ENCODE data around the gene MAST1.
A peak's percentile ranks its signal among the peaks of the same experiment; 100 is the strongest.
"Not testable (repeated sequence)": the region's sequence is repeated elsewhere in the genome, so short reads cannot be mapped to it uniquely, and the experiment has no call there.

The MAST1 gene

DNA sequence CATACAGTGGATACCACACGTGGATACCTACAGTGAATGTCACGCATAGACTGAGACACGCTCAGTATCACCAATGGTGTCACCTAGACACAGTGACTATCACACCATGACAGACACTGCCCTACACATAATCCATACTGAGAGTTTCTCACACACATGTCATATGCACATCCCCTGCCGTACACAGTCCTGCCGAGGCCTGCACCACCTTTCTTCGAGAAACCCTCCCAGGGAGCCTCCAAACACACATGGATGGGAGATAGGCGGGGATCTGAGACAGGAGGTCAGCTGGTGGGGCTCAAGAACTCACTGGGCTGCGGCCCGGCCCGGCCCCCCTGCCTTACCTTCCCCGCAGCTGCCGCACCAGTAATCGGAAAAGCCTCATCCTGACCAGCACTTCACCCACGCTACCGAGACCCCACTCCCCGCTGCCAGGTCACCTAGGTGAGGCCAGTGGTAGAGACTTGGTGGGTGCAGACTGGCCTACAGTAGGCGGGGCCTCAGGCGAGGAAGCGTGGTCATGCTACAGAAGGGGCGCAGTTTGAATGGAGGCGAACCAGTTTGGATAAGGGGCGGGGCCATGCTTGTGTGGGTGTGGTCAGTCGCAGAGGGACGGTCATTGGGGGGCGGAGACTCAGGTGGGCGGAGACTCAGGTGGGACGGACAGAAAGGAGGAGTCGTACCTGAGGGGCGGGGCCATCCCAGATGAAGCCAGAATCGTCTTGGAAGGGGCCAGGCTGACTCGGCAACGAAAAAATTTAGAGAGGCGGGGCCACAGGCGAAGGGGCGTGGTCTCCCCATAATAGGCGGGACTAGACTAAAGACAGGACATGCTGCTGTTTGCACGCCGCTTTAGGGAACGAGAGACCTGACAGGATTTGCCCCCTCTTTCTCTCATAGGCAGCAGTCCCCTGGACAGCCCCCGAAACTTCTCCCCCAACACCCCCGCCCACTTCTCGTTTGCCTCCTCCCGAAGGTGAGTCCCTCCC, 2.1 kb downstream of the MAST1 start:
- no peak for DNase-seq (ENCODE audit: low spot score)

DNA sequence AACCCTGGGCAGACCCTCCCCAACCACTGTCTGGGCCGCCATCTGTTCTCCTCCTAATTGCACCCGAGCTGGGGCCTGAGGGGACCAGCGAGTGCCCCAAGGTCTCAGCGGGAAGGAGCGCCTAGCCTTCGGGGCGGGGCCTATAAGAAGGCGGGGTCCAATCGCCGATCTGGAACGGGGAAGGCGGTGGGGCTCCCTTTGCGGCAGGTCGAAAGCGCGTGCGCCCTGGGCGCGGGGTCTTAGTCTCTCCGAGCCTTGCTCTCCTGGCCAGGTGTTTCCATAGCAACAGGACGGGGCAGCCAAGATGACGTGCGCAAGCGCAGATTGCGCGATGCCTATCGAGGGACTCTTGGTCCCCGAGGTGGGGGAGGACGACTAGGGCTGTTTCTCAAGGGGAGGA, 2.8 kb downstream of the MAST1 start:
- no peak for DNase-seq (ENCODE audit: low spot score)

DNA sequence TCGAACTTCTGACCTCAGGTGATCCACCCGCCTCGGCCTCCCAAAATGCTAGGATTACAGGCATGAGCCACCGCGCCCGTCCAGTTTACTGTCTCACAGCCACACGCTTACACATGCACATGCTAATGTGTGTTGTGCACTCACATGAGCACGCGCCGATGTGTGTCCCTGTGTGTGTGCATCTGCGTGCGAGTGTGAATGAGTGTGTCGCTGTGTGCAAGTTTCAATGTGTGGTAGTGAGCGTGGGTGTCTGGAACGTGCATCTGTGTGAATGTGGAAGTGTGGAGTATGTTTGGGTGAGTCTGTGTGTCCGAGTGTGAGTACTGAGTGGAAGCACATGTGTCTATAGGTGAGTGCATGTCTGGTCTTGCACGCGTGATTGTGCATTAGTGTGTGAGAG, 4.2 kb downstream of the MAST1 start:
- DNase-seq (ENCODE audit: low spot score): no peak

DNA sequence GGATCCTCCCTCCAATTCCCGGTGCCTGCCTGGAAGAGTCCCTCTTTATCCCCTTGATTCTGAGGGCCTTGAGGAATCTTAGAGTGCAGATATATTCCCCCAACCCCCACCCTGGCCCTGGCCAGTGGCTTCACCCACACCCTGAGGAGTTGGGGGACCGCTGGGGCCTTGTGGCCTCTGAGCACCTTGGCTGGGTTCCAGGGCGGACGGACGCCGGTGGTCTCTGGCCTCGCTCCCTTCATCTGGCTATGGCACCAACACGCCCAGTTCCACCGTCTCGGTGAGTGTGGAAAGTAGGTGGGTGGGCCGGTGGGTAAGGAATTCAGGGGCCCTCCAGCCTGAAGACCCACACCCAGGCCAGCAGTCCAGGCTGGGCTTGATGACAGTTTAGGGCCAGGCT, 5.0 kb downstream of the MAST1 start:
- no peak for DNase-seq (ENCODE audit: low spot score)

DNA sequence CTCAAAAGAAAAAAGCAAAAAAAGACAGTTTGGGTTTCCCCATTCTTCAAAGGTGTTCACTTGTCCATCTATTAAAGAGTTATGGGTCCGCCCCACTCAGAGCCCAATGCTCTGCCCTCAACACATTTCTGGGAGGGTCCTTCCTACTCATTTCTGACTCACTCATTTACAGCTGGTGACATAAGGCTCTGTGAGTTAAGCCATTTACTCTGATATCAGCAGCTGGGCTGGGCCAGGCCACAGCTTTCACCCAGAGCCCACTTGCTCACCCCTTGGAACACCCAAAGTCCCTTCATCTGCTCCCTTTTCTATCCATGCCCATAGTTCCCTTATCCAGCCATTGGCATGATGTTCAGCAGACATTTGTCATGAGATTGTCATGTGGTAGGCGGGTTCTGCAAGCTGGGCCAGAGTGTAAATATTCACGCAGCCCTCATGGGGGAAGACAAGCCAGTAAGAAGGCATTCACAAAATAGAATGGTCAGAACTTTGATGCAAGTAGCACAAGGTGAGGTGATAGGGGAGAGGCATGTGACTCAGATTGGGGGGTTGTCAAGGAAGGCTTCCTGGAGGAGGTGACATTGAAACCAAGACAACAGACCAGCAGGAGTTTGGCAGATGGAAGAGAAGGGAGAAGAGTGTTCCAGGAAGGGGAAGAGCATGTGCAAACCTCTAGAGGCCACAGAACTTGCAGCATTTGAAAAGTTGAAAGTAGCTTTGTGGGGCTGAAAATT, 5.9 kb downstream of the MAST1 start:
- DNase-seq (ENCODE audit: low spot score): no peak

DNA sequence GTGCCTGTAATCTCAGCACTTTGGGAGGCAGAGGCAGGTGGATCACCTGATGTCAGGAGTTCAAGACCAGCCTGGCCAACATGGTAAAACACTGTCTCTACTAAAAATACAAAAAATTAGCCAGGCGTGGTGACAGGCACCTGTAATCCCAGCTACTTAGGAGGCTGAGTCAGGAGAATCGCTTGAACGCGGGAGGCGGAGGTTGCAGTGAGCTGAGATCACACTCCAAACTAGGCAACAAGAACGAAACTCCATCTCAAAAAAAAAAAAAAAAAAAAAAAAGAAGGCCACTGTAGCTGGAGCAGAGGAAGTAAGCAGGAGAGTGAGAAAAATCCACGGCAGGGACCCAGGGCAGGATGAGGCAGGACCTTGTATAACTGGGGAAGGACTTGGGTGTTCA, 8.3 kb downstream of the MAST1 start:
- not testable (repeated sequence) for DNase-seq (ENCODE audit: low spot score)

DNA sequence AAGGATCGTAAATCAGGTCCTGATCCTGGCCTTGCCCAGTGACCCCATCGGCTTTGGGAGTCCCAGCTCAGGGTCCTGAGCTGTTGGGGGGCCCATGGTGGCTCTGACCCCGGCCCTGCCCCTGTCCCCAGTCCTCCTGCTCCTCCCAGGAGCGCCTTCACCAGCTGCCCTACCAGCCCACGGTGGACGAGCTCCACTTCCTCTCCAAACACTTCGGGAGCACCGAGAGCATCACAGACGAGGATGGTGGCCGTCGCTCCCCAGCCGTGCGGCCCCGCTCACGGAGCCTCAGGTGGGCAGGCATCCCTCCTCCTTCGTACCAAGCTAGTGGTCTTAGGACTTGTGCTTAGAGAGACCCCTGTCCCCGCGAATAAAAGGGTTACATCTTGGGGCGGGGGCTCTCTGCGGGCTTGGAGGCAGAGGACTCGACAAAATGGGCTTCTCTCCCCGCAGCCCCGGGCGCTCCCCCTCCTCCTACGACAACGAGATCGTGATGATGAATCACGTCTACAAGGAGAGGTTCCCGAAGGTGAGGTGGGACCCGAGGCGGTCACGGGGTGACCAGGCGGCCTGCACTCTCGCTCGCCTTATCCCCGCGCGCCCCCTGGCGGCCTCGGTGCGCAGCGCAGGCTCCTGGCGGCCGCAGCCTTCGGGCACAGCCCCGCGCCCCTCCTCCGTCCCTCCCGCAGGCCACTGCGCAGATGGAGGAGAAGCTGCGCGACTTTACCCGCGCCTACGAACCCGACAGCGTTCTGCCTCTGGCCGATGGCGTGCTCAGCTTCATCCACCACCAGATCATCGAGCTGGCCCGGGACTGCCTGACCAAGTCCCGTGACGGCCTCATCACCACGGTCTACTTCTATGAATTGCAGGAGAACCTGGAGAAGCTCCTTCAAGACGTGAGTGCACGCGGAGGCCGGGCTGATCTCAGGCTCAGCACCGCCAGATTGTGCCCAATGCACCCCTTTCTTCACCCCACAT, 9.1 kb downstream of the MAST1 start:
- DNase-seq (ENCODE audit: low spot score): peak; percentile 83

DNA sequence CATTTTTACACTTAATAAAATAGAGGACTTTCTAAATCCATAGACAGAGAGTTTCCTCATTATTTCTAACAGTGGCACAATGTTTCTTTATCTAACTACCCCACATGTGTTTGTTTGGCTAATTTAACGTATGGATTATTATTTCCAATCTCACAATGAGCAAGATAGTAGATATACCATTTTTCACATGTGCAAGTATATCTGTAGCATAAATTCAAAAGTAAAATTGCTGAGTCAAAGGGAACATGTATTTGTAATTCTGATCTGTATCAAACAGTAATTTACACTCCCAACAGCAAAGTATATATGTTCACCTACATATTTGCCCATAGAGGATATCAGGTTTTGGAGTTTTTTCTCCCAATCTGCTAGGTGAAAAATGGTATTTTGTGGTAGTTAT, 18.3 kb downstream of the MAST1 start:
- DNase-seq (ENCODE audit: low spot score): no peak

DNA sequence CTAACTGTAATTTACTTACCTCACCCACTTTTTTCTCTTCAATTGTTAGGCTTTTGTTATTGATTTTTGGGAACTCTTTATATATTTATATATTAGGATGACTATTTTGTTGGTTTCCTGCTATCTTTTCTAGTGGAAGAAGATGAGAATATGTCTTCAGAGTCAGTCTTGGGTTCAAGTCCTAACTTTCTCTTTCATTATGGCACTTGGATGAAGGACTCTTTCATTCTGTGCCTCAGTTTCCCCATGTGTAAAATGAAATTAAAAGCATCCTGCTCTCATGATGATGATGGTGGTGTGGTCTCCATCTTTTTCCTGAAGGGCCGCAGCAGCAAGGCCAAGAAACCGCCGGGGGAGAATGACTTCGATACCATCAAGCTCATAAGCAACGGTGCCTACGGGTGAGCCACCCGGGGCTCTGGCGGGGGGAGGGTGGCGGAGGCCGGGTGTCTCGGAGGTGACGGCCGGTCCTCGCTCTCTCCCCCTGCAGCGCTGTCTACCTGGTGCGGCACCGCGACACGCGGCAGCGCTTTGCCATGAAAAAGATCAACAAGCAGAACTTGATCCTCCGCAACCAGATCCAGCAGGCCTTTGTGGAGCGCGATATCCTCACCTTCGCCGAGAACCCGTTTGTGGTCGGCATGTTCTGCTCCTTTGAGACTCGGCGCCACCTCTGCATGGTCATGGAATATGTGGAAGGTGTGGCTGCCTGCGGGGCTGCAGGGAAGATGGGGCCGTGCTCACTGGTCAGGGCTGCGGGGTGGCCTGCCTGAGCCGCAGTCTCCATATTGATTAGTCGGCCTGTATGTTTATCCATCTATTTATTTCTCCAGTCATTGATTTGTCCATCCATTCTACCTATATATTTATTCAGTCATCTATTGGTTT, 20.0 kb downstream of the MAST1 start:
- DNase-seq (ENCODE audit: low spot score): no peak

DNA sequence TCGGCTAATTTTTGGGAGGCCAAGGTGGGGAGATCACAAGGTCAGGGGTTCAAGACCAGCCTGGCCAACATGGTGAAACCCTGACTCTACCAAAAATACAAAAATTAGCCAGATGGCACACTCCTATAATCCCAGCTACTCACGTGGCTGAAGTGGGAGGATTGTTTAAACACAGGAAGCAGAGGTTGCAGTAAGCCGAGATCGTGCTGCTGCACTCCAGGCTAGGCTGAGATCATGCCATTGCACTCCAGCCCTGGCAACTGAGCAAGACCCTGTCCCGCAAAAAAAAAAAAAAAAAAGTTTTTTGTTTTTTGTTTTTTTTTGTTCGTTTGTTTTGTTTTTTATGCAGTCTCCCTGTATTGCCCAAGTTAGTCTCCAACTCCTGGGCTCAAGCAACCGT, 21.2 kb downstream of the MAST1 start:
- no peak for DNase-seq (ENCODE audit: low spot score)

DNA sequence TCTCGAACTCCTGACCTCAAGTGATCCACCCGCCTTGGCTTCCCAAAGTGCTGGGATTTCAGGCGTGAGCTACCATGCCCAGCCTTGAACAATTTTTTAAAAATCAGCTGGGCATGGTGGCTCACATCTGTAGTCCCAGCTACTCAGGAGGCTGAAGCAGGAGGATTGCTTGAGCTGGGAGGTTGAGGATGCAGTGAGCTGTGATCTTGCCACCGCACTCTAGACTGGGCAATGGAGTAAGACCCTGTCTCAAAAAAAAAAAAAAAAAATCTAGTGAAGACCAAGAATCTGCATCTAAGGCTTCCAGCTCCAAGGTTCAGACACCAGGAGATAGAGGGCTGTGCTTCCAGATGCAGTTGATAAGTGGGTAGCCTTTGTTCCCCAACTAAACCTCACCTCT, 25.8 kb downstream of the MAST1 start:
- DNase-seq (ENCODE audit: low spot score): no peak

DNA sequence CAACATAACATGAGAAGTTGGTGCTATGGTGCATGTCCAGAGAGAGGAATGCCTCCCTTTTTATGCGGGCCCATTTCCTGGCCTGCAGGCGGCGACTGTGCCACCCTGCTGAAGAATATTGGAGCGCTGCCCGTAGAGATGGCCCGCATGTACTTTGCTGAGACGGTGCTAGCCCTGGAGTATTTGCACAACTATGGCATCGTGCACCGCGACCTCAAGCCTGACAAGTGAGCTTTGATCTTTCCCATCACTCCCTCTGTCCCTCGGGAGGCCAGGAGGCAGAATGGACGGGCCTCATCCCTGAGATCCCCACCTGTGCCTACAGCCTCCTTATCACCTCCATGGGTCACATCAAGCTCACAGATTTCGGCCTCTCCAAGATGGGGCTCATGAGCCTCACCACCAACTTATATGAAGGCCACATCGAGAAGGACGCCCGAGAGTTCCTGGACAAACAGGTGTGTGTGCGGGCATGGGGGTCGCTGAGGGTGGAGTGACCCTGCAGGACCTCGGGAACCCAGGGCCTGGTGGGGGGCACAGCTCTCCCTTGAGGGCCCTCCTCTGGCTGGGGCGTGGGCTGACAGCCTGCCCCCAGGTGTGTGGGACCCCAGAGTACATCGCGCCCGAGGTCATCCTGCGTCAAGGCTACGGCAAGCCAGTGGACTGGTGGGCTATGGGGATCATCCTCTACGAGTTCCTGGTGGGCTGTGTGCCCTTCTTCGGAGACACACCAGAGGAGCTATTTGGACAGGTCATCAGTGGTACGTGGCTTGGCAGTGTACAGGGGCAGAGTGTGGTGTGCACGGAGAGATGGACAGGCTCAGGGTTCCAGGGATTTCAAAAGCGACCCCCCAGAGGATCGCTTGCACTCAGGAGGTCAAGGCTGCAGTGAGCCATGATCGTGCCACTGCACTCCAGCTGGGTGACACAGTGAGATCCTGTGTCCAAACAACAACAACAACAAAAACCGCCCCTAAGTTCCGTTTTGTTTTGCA, 26.7 kb downstream of the MAST1 start:
- DNase-seq (ENCODE audit: low spot score): no peak

DNA sequence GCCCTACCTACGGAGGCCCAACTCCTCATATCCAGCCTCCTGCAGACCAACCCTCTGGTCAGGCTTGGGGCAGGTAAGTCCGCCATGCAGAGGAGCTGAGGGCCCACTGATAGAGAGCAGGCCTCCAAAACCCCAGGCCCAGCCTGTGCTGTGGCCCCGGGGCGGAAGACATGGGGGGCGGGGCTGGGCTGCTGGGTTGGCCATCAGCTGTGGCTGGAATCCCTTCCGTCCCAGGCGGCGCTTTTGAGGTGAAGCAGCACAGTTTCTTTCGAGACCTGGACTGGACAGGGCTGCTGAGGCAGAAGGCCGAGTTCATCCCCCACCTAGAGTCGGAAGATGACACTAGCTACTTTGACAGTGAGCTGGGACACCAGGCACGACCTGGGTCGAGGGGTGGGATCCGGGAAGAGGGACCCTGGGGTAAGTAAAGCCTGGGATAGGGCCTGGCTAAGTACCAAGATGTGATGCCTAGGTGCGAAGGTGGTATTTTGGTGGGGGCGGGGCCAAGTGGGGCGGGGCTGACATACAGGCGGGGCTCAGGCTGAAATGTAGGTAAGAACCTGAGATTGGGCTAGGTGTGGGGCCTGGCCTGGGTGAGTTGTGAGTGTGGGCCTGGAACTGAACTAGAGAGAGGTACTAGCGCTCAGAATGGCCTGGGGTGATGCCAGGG, 27.6 kb downstream of the MAST1 start:
- DNase-seq (ENCODE audit: low spot score): no peak

DNA sequence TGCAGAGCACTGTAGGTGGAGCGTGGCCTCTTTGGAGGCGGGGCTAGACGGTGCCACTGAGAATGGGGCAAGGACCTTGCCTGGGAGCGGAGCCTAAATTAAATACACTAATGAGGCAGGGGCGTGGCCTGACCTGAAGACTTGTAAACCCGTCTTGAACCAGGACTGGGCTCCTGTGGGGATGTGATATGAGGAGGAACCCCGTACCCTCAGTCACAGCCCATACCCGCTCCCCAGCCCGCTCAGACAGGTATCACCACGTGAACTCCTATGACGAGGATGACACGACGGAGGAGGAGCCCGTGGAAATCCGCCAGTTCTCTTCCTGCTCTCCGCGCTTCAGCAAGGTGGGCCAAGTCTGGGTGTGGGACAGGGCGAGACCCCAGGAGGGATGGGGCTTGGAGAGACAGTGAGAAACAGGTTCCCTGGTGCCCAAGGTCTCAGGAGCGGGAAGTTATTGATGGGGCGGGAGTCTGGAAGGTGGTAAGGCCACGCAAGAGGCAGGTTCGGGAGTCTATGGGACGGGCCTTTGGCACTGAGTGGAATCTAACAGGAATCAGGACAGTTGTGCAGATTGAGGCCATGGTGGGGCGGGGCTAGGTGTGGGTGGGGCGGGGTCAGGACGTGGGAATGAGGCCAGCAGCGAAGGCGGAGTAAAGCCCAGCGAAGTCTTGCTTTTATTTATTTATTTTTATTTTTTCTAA, 28.3 kb downstream of the MAST1 start:
- DNase-seq (ENCODE audit: low spot score): no peak

DNA sequence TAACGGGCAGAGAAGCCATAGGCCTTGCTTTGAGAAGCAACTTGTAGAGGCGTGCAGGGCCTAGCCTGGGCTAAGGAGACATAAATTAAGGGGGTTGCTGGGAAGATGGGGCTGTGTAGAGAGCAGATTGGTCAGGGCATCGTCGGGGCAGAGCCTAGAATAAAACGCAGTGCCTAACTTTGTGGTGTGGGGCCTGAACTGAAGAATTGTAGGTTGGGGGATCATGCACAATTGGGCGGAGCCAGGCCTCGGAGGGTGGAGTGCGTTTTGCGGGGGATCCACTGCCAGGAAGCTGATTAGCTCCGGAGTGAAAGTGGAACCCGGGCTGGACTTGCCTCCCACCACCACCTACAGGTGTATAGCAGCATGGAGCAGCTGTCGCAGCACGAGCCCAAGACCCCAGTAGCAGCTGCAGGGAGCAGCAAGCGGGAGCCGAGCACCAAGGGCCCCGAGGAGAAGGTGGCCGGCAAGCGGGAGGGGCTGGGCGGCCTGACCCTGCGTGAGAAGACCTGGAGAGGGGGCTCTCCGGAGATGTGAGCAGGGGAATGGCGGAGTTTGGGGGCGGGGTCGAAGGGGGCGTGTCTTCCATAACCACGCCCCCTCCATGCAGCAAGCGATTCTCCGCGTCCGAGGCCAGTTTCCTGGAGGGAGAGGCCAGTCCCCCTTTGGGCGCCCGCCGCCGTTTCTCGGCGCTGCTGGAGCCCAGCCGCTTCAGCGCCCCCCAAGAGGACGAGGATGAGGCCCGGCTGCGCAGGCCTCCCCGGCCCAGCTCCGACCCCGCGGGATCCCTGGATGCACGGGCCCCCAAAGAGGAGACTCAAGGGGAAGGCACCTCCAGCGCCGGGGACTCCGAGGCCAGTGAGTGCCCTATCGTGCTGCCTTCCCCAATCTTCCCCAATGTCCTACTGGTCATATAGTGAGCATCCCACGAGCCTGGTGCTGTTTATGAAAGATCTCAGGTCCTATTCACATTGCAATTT, 29.1 kb downstream of the MAST1 start:
- peak; percentile 52 for DNase-seq (ENCODE audit: low spot score)

DNA sequence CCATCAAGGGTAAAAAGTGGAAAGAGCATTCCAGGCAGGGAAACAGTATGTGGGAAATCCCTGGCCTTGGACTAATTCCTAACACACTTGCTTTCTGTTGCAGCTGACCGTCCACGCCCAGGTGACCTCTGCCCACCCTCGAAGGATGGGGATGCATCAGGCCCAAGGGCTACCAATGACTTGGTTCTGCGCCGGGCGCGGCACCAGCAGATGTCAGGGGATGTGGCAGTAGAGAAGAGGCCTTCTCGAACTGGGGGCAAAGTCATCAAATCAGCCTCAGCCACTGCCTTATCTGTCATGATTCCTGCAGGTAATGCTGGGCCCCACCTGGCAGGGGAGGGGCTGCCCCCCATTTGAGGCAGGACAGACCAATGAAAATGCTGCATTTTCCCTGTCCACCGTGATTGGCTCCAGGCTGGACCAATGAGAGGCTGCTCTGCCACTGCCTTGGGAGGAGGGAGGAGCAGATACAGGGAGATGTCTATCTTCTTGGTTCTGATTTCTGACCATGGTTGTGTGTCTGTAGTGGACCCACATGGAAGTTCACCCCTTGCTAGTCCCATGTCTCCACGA, 30.3 kb downstream of the MAST1 start:
- no peak for DNase-seq (ENCODE audit: low spot score)

DNA sequence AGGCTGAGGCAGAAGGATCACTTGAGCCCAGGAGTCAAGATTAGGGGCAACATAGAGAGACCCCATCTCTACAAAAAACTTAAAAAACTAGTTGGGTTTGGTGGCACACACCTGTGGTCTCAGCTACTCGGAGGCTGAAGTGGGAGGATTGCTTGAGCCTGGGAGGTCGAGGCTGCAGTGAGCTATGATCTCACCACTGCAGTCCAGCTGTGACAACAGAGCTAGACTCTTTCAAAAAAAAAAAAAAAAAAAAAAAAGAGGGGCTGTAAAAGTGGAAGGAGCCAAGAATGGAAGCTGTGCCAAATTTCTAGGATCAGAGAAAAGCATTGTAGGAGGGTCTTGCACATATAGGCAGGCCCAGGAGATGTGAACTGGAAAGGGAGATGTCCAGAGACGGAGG, 33.4 kb downstream of the MAST1 start:
- no peak for DNase-seq (ENCODE audit: low spot score)

Data from CD4-positive, alpha-beta T cell treated with Interleukin-2 at 100 ng/mL for 4 hours (primary cell).